ENCODE results near the gene AFAP1L2.

- TF ChIP-seq, protein P1, sequence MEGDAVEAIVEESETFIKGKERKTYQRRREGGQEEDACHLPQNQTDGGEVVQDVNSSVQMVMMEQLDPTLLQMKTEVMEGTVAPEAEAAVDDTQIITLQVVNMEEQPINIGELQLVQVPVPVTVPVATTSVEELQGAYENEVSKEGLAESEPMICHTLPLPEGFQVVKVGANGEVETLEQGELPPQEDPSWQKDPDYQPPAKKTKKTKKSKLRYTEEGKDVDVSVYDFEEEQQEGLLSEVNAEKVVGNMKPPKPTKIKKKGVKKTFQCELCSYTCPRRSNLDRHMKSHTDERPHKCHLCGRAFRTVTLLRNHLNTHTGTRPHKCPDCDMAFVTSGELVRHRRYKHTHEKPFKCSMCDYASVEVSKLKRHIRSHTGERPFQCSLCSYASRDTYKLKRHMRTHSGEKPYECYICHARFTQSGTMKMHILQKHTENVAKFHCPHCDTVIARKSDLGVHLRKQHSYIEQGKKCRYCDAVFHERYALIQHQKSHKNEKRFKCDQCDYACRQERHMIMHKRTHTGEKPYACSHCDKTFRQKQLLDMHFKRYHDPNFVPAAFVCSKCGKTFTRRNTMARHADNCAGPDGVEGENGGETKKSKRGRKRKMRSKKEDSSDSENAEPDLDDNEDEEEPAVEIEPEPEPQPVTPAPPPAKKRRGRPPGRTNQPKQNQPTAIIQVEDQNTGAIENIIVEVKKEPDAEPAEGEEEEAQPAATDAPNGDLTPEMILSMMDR (IDR thresholded peaks at IDR 0.05): no peak
- no peak for TF ChIP-seq EZH2phosphoT487 (IDR thresholded peaks at IDR 0.05)
Observed at GRCh38 chr10:114332301-114333192, 71.8 kb downstream of the AFAP1L2 start.

Measured in neural progenitor cell (in vitro differentiated cells).